ENCODE measurements around the gene STPG4. TPM values are rescaled to one million over a fixed set of nuclear protein-coding genes. Genes with fewer than 3 reads are reported as not detected.

Gene STPG4
- total RNA-seq, 1 experiment from 2014 or later: 0.14 TPM

- H3K27ac ChIP-seq: peak overlapping the region; percentile 97
- H3K36me3 ChIP-seq: no peaks in the 10 kb centered on the region
- peak overlapping the region; percentile 4 for H3K4me3 ChIP-seq
- H3K27me3 ChIP-seq: no peaks in the 10 kb centered on the region
- peaks cover 50% of the 10 kb centered on the region for H3K4me1 ChIP-seq
- H3K9me3 ChIP-seq (replicated peaks): no peaks in the 10 kb centered on the region
- DNase-seq: no peak
These were observed 113.0 kb downstream of the STPG4 start for GRCh38 chr2:47041891-47042684.

DNA sequence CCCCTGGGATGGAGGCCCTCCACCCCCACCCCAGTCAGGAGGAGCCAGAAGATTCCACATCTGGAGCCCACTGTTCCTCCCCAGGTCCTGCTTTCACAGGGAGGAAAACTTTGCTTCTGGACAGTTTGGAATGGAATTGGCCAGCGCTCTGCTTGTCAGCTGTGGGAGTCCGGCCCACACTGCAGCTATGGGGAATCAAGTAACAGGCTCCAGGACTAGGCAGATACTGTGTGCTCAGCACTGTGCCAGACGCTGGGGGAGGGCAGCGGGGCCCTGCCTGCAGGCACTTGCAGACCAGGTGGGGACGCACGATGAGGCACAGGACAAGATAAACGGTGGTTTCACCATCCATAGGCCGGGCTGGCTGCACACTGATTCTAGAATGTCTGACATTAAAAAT lies 114.0 kb downstream of the STPG4 start:
- DNase-seq: peak in 1 of 2 experiments; percentile 54
- Histone ChIP-seq H3K4me3 (no peak overlapping the region), H3K27me3 (no peaks in the 10 kb centered on the region), H3K27ac (no peak overlapping the region), H3K36me3 (no peaks in the 10 kb centered on the region), H3K4me1 (peaks cover 55% of the 10 kb centered on the region), H3K9me3 (replicated peaks) (no peaks in the 10 kb centered on the region)

GRCh38 chr2:47040651-47041050 lies 114.5 kb downstream of the STPG4 start:
- H3K27me3 ChIP-seq: no peaks in the 10 kb centered on the region
- no peaks in the 10 kb centered on the region for H3K36me3 ChIP-seq
- H3K4me1 ChIP-seq: peaks cover 59% of the 10 kb centered on the region
- no peaks in the 10 kb centered on the region for H3K9me3 ChIP-seq (replicated peaks)
- H3K4me3 ChIP-seq: no peak overlapping the region
- DNase-seq: no peak
- H3K27ac ChIP-seq: no peak overlapping the region

- no peaks in the 10 kb centered on the region for H3K36me3 ChIP-seq
- no peak overlapping the region for H3K4me3 ChIP-seq
- no peaks in the 10 kb centered on the region for H3K9me3 ChIP-seq (replicated peaks)
- H3K4me1 ChIP-seq: peaks cover 61% of the 10 kb centered on the region
- no peaks in the 10 kb centered on the region for H3K27me3 ChIP-seq
- no peak for DNase-seq
- H3K27ac ChIP-seq: no peak overlapping the region
These were observed 115.1 kb downstream of the STPG4 start for GRCh38 chr2:47039913-47040562.

- H3K36me3 ChIP-seq: no peaks in the 10 kb centered on the region
- no peaks in the 10 kb centered on the region for H3K9me3 ChIP-seq (replicated peaks)
- DNase-seq: no peak
- no peaks in the 10 kb centered on the region for H3K27me3 ChIP-seq
- peaks cover 61% of the 10 kb centered on the region for H3K4me1 ChIP-seq
- H3K4me3 ChIP-seq: no peak overlapping the region
- no peak overlapping the region for H3K27ac ChIP-seq
These were observed 115.6 kb downstream of the STPG4 start for GRCh38 chr2:47039489-47039870.

DNA sequence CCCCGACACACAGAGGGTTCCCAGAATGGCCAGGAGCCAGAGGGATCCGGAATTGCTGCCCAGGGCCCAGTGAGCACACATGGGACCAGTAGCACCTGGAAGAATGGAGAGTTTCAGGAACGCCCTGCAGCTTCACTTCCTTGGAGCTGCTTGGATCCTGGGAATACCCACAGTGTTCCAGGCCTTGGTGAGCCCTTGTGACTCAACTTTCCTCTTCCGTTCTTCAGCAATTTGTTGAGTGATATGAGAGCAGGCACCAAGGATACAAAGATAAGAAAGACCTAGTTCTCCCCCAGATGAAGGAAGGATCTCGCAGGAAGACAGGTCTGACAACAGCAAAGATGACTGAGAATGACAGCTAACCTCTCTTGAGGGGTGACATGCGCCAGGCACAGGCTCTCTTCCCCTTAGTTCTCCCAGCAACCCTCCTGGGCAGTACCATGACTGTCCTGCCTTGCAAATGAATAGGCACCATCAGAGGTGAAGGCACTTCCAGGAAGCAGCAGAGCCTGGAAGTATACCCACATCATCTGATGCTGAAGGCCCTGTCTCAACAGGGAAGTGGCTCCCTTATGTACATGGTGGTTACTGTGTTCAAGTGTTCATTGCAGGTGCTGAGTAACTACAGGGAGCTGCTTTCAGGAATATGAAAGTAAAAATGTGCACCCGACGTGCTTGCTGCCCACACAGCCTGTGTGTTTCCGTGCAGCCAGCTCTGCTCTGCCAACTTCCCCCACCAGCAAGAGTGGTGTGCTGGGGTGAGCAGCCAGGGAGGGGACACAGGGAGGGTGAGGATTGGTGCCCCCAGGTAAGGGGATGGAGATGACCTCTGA lies 116.2 kb downstream of the STPG4 start:
- Histone ChIP-seq H3K27ac (no peak overlapping the region), H3K36me3 (no peaks in the 10 kb centered on the region), H3K4me1 (peaks cover 55% of the 10 kb centered on the region), H3K27me3 (no peaks in the 10 kb centered on the region), H3K4me3 (no peak overlapping the region), H3K9me3 (replicated peaks) (no peaks in the 10 kb centered on the region)
- DNase-seq: no peak

DNA sequence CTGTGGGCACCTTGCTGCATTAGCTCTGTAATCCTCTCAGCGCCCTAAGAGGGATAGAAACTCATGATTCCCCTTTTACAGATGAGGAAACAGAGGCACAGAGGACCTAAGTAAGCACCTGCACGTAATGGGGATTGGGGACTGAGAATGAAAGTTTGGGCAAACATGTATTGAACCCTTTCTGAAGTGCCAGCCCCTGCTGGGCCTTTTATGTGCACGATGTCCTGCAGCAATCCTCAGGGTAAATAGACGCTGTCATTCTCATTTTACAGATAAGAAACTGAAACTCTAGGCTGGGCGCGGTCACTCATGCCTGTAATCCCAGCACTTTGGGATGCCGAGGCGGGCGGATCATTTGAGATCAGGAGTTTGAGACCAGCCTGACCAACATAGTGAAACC lies 117.4 kb downstream of the STPG4 start:
- Histone ChIP-seq H3K4me1 (peaks cover 58% of the 10 kb centered on the region), H3K27me3 (no peaks in the 10 kb centered on the region), H3K27ac (no peak overlapping the region), H3K36me3 (no peaks in the 10 kb centered on the region), H3K9me3 (replicated peaks) (no peaks in the 10 kb centered on the region), H3K4me3 (no peak overlapping the region)
- no peak for DNase-seq

Other genes with a start within 250 kb of the STPG4 start
- gene MCFD2, start 239.5 kb downstream of the STPG4 start, total RNA-seq (2014; rRNA removed; shearing (Covaris generic)): 109 and 113 TPM in 2 replicates
- gene TTC7A, start 214.1 kb downstream of the STPG4 start, total RNA-seq (2014; rRNA removed; shearing (Covaris generic)): 9.1 and 10.4 TPM in 2 replicates
- 629 and 678 TPM in 2 replicates for gene CALM2, start 21.2 kb upstream of the STPG4 start, total RNA-seq (2014; rRNA removed; shearing (Covaris generic))
- 6.0 and 6.8 TPM in 2 replicates for gene EPCAM, start 214.0 kb upstream of the STPG4 start, total RNA-seq (2014; rRNA removed; shearing (Covaris generic))
- gene MSH2, start 247.8 kb upstream of the STPG4 start, total RNA-seq (2014; rRNA removed; shearing (Covaris generic)): 172 and 180 TPM in 2 replicates